Left ventricle myocardium superior (tissue), 1 donor: Measurements from ENCODE around the gene BCAS3. TPM values are rescaled to one million over a fixed set of nuclear protein-coding genes. Genes with fewer than 3 reads are reported as not detected.
A peak's percentile ranks its signal among the peaks of the same experiment; 100 is the strongest.

Experiments used
- ATAC-seq: fragments of 200-7000 bp; cut with Tn5 transposase; one replicate; pipeline ENCODE4 v1.9.1; 2020; ENCODE audit warnings: mild to moderate bottlenecking, moderate library complexity
- DNase-seq: peaks from one replicate; pipeline ENCODE4 v3.0.0-alpha.2; 2020
- intact Hi-C: fragments of 100-400 bp; cut with micrococcal nuclease; formaldehyde crosslinking; loops from one replicate; pipeline ENCODE4 v1.11.0; 2022
- total RNA-seq: library from RNA; stranded (reverse); fragmentation: NEBNext Ultra II Directional; extraction: Animal tissue kit (Norgen Biotek cat#: 25700); gene quantifications from one replicate; pipeline ENCODE4 v1.2.1, GENCODE V29; 2021
- donor health status: DM: no; HTN: yes; CAD: no; lungs with severe emphysema.

BCAS3 gene
- total RNA-seq, 1 donor from 2014 or later: 15.9 TPM

- intact Hi-C loops: no loop called here
- DNase-seq: no peak
Measured at GRCh38 chr17:61149106-61149825, 471.6 kb downstream of the BCAS3 start.

GRCh38 chr17:61149862-61150362 is 472.3 kb downstream of the BCAS3 start:
- intact Hi-C loops: no loop called here
- no peak for DNase-seq
- no peak for ATAC-seq

More at GRCh38 chr17:61149106-61149825, 471.6 kb downstream of the BCAS3 start:
- ATAC-seq: no peak

- DNase-seq (no peak), ATAC-seq (no peak)
- intact Hi-C loops: no loop called here
Measured at GRCh38 chr17:61150686-61151299, 473.1 kb downstream of the BCAS3 start.

GRCh38 chr17:61152898-61153297 is 475.2 kb downstream of the BCAS3 start:
- ATAC-seq (no peak), DNase-seq (no peak)
- intact Hi-C loops: no loop called here

- DNase-seq (no peak), ATAC-seq (no peak)
- intact Hi-C loops: no loop called here
Measured at GRCh38 chr17:61155590-61156237, 478.1 kb downstream of the BCAS3 start.

GRCh38 chr17:61157246-61157886 is 479.7 kb downstream of the BCAS3 start:
- DNase-seq (no peak), ATAC-seq (peak; percentile 41)
- intact Hi-C loops: no loop called here

GRCh38 chr17:61158376-61158775 is 480.7 kb downstream of the BCAS3 start:
- DNase-seq (no peak), ATAC-seq (no peak)
- intact Hi-C loops: no loop called here

- no peak for DNase-seq
- intact Hi-C loops: no loop called here
- no peak for ATAC-seq
Measured at GRCh38 chr17:61159221-61159814, 481.7 kb downstream of the BCAS3 start.

- intact Hi-C loops: no loop called here
- DNase-seq: no peak
- ATAC-seq: no peak
Measured at GRCh38 chr17:61160204-61160603, 482.6 kb downstream of the BCAS3 start.

- intact Hi-C loops: no loop called here
- DNase-seq: no peak
Measured at GRCh38 chr17:61160789-61161445, 483.3 kb downstream of the BCAS3 start.

GRCh38 chr17:61161615-61162134 is 484.0 kb downstream of the BCAS3 start:
- intact Hi-C loops: no loop called here
- ATAC-seq: no peak
- no peak for DNase-seq

More at GRCh38 chr17:61160789-61161445, 483.3 kb downstream of the BCAS3 start:
- ATAC-seq: no peak

- DNase-seq: no peak
- intact Hi-C loops: no loop called here
- ATAC-seq: no peak
Measured at GRCh38 chr17:61164517-61164916, 486.9 kb downstream of the BCAS3 start.

- ATAC-seq (no peak), DNase-seq (no peak)
- intact Hi-C loops: no loop called here
Measured at GRCh38 chr17:61167075-61167474, 489.4 kb downstream of the BCAS3 start.

GRCh38 chr17:61168506-61168905 is 490.9 kb downstream of the BCAS3 start:
- no peak for DNase-seq
- intact Hi-C loops: no loop called here
- ATAC-seq: no peak

- DNase-seq (no peak), ATAC-seq (no peak)
- intact Hi-C loops: no loop called here
Measured at GRCh38 chr17:61174310-61174709, 496.7 kb downstream of the BCAS3 start.

- intact Hi-C loops: no loop called here
- no peak for ATAC-seq
- no peak for DNase-seq
Measured at GRCh38 chr17:61175298-61176142, 497.9 kb downstream of the BCAS3 start.

GRCh38 chr17:61177351-61177750 is 499.7 kb downstream of the BCAS3 start:
- no peak for DNase-seq
- intact Hi-C loops: no loop called here
- ATAC-seq: no peak

- ATAC-seq: no peak
- DNase-seq: no peak
- intact Hi-C loops: no loop called here
Measured at GRCh38 chr17:61178284-61178683, 500.6 kb downstream of the BCAS3 start.
